WERI-Rb-1 (cell line): Measurements from ENCODE around the gene DLX1.
A peak's percentile ranks its signal among the peaks of the same experiment; 100 is the strongest.
"Not testable (repeated sequence)": the region's sequence is repeated elsewhere in the genome, so short reads cannot be mapped to it uniquely, and the experiment has no call there.

ENCODE experiments used
- DNase-seq: peaks from one replicate; pipeline ENCODE4 v3.0.0-alpha.2; 2020
- H3K27ac ChIP-seq: fragments of 250-450 bp; sonication (Bioruptor Pico); 2 replicates; pipeline ENCODE4 v1.5.1; 2020; ENCODE audit warnings: mild to moderate bottlenecking, moderate library complexity
- H3K27me3 ChIP-seq: fragments of 250-450 bp; sonication (Bioruptor Pico); 2 replicates; pipeline ENCODE4 v1.5.1; 2021; ENCODE audit warnings: mild to moderate bottlenecking, low read depth, moderate library complexity; ENCODE audit not compliant: insufficient read depth, severe bottlenecking
- H3K36me3 ChIP-seq: fragments of 250-450 bp; sonication (Bioruptor Pico); 2 replicates; pipeline ENCODE4 v1.5.1; 2020; ENCODE audit warnings: mild to moderate bottlenecking, moderate library complexity
- H3K4me3 ChIP-seq: 2 replicates; pipeline ENCODE4 v1.5.1; 2011; ENCODE audit warnings: low read depth, mild to moderate bottlenecking, control low read depth, low read length
- H3K9me3 ChIP-seq: fragments of 250-450 bp; sonication (Bioruptor Pico); 2 replicates; pipeline ENCODE4 v1.5.1; 2021; ENCODE audit warnings: mild to moderate bottlenecking, moderate library complexity; ENCODE audit not compliant: severe bottlenecking
- TF ChIP-seq, protein P1 (sequence below): IDR thresholded peaks from 2 replicates; pipeline ENCODE4 v1.5.1; 2011; ENCODE audit warnings: low read depth, mild to moderate bottlenecking, control low read depth, inconsistent platforms, low read length

The DLX1 gene

DNA sequence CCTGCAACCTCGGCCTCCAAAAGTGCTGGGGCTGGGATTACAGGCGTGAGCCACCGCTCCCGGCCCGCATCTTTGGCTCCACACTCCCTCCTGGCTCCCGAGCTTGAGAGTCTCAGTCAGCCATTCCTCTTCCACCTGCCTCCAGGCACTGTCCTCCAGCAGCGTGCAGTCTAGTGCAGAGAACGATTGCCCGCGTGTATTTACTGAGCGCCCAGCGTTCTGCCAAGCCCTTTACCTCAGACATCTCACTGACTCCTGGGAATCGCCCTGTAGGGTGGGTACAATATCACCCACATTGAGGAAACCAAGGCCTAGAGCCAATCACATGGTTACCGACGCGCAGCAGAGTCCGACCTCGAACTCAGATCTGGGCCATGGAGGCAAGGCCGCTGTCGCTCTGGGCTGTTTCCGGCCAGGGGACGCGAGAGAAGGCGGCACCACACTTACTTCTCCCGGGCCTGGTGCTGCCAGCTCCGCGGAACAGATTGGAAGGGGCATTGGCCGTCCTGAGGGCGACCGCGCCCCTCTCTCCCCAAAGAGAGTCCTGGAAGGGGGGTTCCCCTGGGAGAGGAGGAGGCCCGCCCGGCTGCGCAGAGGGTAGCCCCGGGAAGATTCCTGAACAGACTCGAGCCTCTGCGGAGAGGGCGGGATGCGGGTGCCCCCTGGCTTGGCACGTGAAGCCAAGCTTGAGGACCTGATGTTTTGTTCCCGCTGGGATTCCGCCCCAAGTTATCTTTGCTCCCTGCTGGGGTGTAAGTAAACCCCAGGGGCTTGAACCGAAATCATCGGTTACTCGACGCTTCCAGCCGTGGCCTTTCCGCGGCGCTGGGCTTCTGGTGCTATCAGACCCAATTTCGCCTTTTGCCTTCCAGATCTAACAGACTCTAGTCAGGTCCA, 22.6 kb downstream of the DLX1 start:
- no peak overlapping the region for H3K27ac ChIP-seq
- H3K36me3 ChIP-seq, result no peaks in the 10 kb centered on the region
- peaks cover 14% of the 10 kb centered on the region for H3K27me3 ChIP-seq
- TF ChIP-seq, protein P1, sequence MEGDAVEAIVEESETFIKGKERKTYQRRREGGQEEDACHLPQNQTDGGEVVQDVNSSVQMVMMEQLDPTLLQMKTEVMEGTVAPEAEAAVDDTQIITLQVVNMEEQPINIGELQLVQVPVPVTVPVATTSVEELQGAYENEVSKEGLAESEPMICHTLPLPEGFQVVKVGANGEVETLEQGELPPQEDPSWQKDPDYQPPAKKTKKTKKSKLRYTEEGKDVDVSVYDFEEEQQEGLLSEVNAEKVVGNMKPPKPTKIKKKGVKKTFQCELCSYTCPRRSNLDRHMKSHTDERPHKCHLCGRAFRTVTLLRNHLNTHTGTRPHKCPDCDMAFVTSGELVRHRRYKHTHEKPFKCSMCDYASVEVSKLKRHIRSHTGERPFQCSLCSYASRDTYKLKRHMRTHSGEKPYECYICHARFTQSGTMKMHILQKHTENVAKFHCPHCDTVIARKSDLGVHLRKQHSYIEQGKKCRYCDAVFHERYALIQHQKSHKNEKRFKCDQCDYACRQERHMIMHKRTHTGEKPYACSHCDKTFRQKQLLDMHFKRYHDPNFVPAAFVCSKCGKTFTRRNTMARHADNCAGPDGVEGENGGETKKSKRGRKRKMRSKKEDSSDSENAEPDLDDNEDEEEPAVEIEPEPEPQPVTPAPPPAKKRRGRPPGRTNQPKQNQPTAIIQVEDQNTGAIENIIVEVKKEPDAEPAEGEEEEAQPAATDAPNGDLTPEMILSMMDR, result no peak
- no peaks in the 10 kb centered on the region for H3K9me3 ChIP-seq
- no peak overlapping the region for H3K4me3 ChIP-seq
- no peak for DNase-seq

DNA sequence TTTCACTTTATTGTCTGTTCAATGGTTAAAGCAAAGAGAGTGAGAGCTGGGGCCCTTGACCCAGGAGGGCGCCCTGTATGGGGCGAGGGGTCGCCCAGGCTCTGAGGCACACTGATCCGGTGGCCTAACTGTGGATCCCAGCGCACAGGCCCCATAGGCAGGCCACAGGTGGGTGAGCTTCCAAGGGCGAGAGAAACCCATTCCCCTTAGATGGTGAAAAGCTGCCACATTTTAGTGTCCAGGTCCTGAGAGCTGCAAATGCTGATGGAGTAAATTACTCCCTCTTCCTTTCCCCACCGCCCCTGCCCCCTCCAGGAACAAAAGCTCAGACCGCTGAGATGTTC, 23.3 kb downstream of the DLX1 start:
- DNase-seq, result no peak
- TF ChIP-seq, protein P1, result no peak
- Histone ChIP-seq H3K36me3 (no peaks in the 10 kb centered on the region), H3K9me3 (no peaks in the 10 kb centered on the region), H3K4me3 (no peak overlapping the region), H3K27ac (no peak overlapping the region), H3K27me3 (peaks cover 10% of the 10 kb centered on the region)

DNA sequence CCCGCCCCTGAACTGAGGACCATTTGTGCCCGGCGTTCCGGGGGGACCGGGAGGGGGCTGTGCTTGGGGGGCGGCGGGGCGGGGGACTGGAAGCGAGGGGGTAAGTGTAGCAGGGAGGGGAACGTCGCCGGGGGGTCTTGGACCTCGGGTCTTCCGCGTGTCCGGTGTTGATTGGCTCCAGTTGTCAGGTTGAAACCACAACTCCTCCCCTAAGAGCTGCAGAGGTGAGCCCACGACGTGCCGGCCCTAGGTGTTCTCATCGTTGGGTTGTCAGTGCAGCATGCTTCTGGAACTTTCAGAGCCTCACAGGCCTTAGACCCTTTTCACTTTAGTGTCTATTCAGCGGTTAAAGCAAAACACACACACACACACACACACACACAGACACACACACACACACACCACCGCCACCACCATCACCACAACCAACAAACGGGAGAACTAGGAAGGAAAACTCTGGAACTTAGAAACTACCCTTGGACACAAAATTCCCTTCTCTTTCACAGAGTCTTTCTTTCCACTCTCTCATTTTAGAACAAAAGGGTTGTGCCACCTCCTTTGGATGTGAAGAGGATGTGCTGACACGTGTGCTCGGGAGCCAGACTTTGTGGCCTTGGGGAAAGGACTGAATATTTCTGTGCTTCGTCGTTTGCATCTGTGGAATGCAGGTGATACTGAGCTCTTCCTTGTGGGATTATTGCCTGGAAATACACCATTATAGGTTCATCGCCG, 24.1 kb downstream of the DLX1 start:
- H3K27ac ChIP-seq, result no peak overlapping the region
- no peak for DNase-seq
- TF ChIP-seq, protein P1, result no peak
- H3K36me3 ChIP-seq, result no peaks in the 10 kb centered on the region
- peaks cover 10% of the 10 kb centered on the region for H3K27me3 ChIP-seq
- no peaks in the 10 kb centered on the region for H3K9me3 ChIP-seq
- no peak overlapping the region for H3K4me3 ChIP-seq

DNA sequence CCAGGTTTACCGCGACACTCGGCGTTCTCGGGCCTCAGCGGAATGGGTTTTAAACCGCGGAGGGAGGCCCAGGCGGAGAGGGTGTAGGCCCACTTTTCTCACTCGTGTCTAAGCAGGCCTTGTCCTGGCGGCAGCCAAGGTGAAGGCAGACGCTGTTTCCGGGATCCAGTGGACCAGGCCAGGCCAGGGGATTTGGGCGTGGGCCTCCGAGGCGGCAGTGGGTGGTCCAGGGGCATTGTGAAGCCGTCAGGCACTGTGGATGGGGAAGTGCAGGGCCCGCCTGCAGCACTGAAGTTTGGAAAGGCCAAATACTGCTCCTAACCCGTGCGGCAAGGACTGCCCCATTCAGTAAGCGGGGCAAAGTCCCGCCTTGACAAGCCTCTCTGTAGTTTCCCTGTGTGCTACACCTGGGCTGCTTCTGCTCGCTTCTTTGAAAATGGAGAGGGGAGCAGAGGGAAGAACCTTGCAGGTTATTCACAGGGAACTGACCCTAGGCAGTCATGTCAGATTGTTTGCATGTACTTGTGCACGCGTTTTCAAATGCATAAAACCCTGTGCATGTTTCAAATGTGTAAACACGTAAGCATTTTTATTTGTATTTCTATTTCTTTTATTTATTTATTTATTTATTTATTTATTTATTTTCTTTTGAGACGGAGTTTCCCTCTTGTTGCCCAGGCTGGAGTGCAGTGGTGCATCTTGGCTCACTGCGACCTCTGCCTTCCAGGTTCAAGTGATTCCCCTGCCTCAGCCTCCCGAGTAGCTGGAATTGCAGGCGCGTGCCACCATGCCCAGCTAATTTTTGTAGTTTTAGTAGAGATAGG, 24.9 kb downstream of the DLX1 start:
- H3K27ac ChIP-seq, result no peak overlapping the region
- H3K36me3 ChIP-seq, result no peaks in the 10 kb centered on the region
- H3K27me3 ChIP-seq, result peaks cover 9% of the 10 kb centered on the region
- TF ChIP-seq, protein P1, result no peak
- no peak overlapping the region for H3K4me3 ChIP-seq
- no peak for DNase-seq
- no peaks in the 10 kb centered on the region for H3K9me3 ChIP-seq

DNA sequence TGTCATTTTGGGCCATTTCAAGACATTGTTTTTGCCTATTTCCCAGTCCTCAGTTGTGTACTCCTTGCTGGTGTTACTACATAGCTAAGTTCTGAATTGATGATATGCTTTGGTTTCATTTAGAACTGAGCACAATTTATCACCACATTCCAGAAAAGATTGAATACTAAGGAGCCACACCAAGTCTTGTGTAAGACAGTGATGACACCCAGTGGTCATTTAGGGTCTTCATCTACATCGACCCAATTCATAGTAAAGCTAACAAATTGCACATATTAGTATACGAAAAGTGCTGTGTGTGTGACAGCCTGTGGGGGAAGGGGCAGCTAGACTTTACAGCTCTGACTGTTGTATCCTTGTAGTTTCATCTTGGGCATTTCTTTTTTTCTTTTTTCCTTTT, 28.3 kb downstream of the DLX1 start:
- Histone ChIP-seq H3K9me3 (no peaks in the 10 kb centered on the region), H3K27me3 (no peaks in the 10 kb centered on the region), H3K27ac (no peak overlapping the region), H3K4me3 (no peak overlapping the region), H3K36me3 (no peaks in the 10 kb centered on the region)
- DNase-seq, result no peak
- TF ChIP-seq, protein P1, result peak; percentile 52

DNA sequence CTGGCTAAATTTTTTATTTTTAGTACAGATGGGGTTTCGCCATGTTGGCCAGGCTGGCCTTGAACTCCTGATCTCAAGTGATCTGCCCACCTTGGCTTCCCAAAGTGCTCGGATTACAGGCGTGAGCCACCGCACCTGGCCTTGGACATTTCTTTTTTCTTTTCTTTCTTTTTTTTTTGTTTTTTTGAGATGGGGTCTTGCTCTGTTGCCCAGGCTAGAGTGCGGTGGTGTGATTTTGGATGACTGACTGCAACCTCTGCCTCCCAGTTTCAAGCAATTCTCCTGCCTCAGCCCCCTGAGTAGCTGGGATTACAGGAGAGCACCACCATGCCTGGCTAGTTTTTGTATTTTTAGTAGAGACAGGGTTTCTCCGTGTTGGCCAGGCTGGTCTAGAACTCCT, 28.9 kb downstream of the DLX1 start:
- H3K36me3 ChIP-seq, H3K27me3 ChIP-seq, H3K4me3 ChIP-seq, H3K27ac ChIP-seq, H3K9me3 ChIP-seq, DNase-seq: not testable (repeated sequence)
